Panc1 (cell line): ENCODE results near the gene ADD2.

Source experiments
- POLR2AphosphoS5 ChIP-seq: IDR thresholded peaks from 2 replicates; pipeline ENCODE4 v1.6.1; 2012; ENCODE audit warnings: mild to moderate bottlenecking, low read depth, low read length, moderate library complexity
- TCF7L2 ChIP-seq: IDR thresholded peaks from 2 replicates; pipeline ENCODE4 v1.6.1; 2011; ENCODE audit warnings: mild to moderate bottlenecking, low read depth, low read length, inconsistent platforms
- TF ChIP-seq, protein P1 (sequence below): fragments of 450-650 bp; IDR thresholded peaks from 2 replicates; pipeline ENCODE4 v1.5.1; 2017; ENCODE audit warnings: mild to moderate bottlenecking
- TF ChIP-seq, protein P2 (sequence below), 2 experiments: IDR thresholded peaks; 2 replicates each; pipeline ENCODE4 v1.6.1; 2011 to 2012; ENCODE audit warnings: low read depth in 2 of 2, control low read depth in 1 of 2, low read length in 1 of 2, mild to moderate bottlenecking in 1 of 2, moderate library complexity in 1 of 2; ENCODE audit not compliant: insufficient read depth in 1 of 2

DNA sequence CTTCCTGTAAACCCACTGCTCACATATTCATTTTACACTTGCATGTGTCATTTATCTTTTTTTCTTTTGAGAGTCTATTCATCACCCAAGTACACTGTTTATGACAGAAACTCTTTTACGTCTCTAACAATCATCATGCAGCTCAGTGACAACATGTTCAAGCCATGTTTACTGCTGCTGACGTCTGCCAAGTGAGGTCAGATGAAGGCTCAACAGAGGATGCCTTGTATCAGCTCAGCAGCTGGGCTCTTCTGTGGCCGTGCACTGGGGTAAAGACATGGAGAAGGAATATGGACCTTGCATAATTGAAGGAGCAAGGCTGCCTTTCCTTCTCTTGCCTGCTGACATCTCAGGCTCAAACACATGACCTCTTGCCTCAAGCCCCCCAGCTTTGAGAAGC, 99.6 kb downstream of the ADD2 start:
- TF ChIP-seq, protein P1, sequence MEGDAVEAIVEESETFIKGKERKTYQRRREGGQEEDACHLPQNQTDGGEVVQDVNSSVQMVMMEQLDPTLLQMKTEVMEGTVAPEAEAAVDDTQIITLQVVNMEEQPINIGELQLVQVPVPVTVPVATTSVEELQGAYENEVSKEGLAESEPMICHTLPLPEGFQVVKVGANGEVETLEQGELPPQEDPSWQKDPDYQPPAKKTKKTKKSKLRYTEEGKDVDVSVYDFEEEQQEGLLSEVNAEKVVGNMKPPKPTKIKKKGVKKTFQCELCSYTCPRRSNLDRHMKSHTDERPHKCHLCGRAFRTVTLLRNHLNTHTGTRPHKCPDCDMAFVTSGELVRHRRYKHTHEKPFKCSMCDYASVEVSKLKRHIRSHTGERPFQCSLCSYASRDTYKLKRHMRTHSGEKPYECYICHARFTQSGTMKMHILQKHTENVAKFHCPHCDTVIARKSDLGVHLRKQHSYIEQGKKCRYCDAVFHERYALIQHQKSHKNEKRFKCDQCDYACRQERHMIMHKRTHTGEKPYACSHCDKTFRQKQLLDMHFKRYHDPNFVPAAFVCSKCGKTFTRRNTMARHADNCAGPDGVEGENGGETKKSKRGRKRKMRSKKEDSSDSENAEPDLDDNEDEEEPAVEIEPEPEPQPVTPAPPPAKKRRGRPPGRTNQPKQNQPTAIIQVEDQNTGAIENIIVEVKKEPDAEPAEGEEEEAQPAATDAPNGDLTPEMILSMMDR: no peak
- TF ChIP-seq TCF7L2 (no peak), POLR2AphosphoS5 (no peak)
- TF ChIP-seq, protein P2, sequence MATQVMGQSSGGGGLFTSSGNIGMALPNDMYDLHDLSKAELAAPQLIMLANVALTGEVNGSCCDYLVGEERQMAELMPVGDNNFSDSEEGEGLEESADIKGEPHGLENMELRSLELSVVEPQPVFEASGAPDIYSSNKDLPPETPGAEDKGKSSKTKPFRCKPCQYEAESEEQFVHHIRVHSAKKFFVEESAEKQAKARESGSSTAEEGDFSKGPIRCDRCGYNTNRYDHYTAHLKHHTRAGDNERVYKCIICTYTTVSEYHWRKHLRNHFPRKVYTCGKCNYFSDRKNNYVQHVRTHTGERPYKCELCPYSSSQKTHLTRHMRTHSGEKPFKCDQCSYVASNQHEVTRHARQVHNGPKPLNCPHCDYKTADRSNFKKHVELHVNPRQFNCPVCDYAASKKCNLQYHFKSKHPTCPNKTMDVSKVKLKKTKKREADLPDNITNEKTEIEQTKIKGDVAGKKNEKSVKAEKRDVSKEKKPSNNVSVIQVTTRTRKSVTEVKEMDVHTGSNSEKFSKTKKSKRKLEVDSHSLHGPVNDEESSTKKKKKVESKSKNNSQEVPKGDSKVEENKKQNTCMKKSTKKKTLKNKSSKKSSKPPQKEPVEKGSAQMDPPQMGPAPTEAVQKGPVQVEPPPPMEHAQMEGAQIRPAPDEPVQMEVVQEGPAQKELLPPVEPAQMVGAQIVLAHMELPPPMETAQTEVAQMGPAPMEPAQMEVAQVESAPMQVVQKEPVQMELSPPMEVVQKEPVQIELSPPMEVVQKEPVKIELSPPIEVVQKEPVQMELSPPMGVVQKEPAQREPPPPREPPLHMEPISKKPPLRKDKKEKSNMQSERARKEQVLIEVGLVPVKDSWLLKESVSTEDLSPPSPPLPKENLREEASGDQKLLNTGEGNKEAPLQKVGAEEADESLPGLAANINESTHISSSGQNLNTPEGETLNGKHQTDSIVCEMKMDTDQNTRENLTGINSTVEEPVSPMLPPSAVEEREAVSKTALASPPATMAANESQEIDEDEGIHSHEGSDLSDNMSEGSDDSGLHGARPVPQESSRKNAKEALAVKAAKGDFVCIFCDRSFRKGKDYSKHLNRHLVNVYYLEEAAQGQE (IDR thresholded peaks at IDR 0.05; ENCODE audit: insufficient read depth in 1 of 2, low read depth in 2 of 2, low read length in 1 of 2): no peak
